GM12873 (cell line): ENCODE results near the gene PRPF39.

Source experiments
- TF ChIP-seq, protein P1 (sequence below): IDR thresholded peaks from 2 replicates; pipeline ENCODE4 v1.5.1; 2012; ENCODE audit warnings: low read depth, mild to moderate bottlenecking, moderate library complexity, low read length, control low read depth; ENCODE audit not compliant: insufficient read depth; ENCODE audit errors: missing control alignments

PRPF39 gene

DNA sequence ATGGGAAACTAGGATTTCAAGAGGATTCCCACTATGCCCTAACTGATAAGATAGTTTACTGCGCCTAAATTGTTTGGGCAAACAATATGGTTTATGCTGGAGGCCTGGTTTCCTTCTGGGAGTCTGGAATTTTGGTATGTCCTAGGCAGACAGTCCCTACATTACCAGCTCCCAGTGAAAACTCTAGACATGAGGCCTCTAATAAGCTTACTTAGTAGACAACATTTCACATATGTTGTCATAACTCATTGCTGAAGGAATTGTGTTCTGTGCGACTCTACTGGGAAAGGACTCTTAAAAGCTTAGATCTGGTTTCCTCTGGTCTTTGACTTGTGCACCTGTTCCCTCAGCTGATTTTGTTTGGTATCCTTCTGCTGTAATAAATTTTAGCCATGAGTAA lies 18.0 kb upstream of the PRPF39 start:
- TF ChIP-seq, protein P1, sequence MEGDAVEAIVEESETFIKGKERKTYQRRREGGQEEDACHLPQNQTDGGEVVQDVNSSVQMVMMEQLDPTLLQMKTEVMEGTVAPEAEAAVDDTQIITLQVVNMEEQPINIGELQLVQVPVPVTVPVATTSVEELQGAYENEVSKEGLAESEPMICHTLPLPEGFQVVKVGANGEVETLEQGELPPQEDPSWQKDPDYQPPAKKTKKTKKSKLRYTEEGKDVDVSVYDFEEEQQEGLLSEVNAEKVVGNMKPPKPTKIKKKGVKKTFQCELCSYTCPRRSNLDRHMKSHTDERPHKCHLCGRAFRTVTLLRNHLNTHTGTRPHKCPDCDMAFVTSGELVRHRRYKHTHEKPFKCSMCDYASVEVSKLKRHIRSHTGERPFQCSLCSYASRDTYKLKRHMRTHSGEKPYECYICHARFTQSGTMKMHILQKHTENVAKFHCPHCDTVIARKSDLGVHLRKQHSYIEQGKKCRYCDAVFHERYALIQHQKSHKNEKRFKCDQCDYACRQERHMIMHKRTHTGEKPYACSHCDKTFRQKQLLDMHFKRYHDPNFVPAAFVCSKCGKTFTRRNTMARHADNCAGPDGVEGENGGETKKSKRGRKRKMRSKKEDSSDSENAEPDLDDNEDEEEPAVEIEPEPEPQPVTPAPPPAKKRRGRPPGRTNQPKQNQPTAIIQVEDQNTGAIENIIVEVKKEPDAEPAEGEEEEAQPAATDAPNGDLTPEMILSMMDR: no peak

DNA sequence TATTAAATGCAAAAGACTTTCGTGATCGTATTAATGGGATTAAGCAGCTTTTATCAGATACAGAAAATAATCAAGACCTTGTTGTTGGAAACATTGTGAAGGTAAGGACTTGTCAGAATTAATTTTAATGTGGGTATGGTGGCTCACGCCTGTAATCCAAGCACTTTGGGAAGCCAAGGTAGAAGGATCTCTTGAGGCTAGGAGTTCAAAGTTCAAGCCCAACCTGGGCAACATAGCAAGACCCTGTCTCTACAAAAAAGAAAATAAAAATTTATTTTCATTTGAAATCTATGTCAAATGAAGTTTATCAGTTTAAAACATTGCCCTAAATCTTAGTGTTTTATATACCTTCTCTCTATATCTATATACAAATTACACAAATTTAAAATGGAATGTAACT lies 17.2 kb upstream of the PRPF39 start:
- TF ChIP-seq, protein P1: no peak

DNA sequence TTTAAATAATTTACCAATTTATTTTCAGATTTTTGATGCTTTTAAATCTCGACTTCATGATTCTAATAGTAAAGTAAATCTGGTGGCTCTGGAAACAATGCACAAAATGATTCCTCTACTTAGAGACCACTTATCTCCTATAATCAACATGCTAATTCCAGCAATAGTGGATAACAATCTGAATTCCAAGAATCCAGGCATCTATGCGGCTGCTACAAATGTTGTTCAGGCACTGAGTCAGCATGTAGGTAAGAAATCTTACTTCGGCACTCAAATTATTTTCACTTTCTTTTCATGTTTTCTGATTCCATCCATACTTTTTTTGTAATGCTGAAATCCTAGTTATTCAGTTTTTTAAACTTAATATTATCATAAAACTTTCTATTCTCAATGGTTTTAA lies 15.5 kb upstream of the PRPF39 start:
- TF ChIP-seq, protein P1: no peak

DNA sequence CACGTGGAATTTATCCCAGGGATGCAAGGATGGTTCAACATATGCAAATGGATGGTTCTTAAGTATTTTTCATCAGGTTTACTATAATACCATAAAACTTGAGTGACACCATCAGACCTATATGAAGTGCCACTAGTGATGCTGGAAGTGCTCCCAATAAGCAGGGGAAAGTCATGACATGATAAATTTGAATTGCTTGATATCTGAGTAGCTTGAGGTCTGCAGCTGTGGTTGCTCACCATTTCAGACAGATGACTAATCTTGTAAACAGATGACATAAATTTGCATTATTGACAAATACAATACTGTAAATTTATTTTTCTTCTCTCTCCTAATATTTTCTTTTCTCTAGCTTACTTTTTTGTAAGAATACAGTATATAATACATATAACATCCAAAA lies 13.7 kb upstream of the PRPF39 start:
- TF ChIP-seq, protein P1: no peak

DNA sequence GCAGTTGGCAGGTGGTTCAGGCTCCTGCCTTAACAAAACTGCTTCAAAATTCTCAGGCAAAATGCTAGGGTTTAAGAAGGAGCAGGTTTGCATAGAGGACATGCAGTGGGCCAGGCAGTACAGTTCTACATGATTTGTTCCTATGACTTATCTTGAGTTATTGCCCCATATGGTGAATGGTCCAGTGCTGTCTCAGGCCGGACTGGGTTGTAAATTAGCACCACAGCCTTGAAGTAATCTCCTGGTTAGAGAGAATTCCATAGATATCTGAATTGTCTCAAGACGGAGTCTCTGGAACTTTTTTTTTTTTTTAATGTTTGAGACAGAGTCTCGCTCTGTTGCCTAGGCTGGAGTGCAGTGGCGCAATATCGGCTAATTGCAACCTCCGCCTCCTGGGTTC lies 11.8 kb upstream of the PRPF39 start:
- TF ChIP-seq, protein P1: no peak

DNA sequence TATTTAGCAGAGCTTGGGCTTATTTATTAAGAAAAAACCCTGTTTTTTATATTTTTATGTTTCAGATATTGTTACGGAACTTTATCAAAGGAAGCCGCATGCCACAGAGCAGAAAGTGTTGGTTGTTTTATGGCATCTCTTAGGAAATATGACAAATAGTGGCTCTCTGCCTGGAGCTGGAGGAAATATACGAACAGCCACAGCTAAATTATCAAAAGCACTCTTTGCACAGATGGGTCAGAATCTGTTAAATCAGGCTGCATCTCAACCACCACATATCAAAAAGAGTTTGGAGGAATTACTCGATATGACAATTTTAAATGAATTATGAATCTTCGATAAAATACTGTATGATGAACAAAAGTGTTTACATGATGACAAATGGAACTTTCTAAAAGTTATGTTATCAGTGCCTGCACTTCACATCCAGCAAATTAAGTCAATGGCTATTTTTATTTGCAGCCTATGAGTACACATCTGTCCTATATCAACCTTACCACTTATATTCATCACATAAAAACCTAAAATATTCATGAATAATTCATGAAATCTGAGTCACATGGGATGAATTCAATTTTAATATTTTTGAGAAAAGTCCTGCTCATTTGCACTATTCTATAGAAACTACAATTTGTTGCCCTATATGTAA lies 10.6 kb upstream of the PRPF39 start:
- TF ChIP-seq, protein P1: no peak

DNA sequence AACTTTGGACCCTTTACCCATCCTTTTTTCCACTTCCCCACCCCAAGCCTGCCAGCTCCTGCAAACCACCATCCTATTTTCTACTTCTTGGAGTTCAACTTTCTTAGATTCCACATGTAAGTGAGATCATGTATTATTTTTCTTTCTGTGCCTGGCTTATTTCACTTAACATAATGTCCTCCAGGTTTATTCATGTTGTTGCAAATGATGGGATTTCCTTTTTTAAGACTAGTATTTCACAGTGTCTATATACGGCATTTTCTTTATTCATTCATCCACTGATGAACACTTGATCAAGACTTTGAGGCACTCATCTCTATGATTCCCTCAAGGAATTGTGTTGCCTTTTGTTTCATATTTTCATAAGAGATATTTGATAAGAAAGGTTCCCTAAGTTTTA lies 5.6 kb upstream of the PRPF39 start:
- TF ChIP-seq, protein P1: no peak

DNA sequence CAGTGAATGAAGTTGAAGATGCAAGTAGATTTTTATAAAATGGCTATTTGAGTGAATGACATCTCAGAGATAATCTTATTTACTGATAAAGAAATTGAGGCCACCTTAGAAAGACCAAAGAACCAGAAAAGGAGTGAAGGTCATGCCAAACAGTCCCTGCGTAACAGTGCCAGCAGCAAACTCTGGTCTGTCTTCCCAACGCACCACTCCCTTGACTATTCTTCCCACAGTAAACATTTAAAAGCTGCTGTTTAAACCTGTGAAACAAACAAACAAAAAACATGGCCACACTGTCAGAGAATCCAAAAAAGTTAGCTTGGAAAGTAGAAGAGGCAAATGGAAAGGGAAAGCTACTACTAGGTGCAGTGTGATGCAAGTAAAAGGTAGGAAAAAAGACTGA lies 1.5 kb upstream of the PRPF39 start:
- TF ChIP-seq, protein P1: no peak
